A673 (cell line): ENCODE results near the gene DNPH1. TPM values are rescaled to one million over a fixed set of nuclear protein-coding genes. Genes with fewer than 3 reads are reported as not detected.

ENCODE experiments used
- BruUV-seq: library from RNA; stranded (reverse); fragments of 400-500 nt; replicated peaks from 2 replicates; lab custom pipeline; 2021; lab: Mats Ljungman, UMichigan
- CTCF ChIA-PET: fragments of 300-600 bp; sonication (Branson Sonifier 250); formaldehyde crosslinking; loops from one replicate; lab custom pipeline; 2022; ENCODE audit warnings: antibody characterized with exemption; lab: Charles Lee
- POLR2A ChIA-PET: fragments of 300-600 bp; sonication (Branson Sonifier 250); formaldehyde crosslinking; loops from one replicate; lab custom pipeline; 2022; ENCODE audit warnings: antibody characterized with exemption; ENCODE audit not compliant: low non-redundant PET; lab: Charles Lee
- DNase-seq: peaks from one replicate; pipeline ENCODE4 v3.0.0-alpha.2; 2015; ENCODE audit warnings: low spot score
- H3K27ac ChIP-seq: fragments of 200-600 bp; sonication (generic); 2 replicates; pipeline ENCODE4 v1.5.1; 2016; ENCODE audit warnings: mixed run types, low read depth, mild to moderate bottlenecking, mixed read lengths, antibody characterized with exemption, low read length; ENCODE audit not compliant: poor library complexity, severe bottlenecking
- H3K27me3 ChIP-seq: fragments of 200-600 bp; sonication (generic); replicated peaks from 2 replicates; pipeline ENCODE4 v1.6.1; 2017; ENCODE audit warnings: mixed run types, low read depth, mild to moderate bottlenecking, mixed read lengths, antibody characterized with exemption, low read length; ENCODE audit not compliant: insufficient read depth, poor library complexity
- H3K36me3 ChIP-seq: fragments of 200-600 bp; sonication (generic); 2 replicates; pipeline ENCODE4 v1.6.1; 2016; ENCODE audit warnings: mixed run types, mild to moderate bottlenecking, mixed read lengths, antibody characterized with exemption, low read length; ENCODE audit not compliant: insufficient read depth, poor library complexity, severe bottlenecking
- H3K4me1 ChIP-seq: fragments of 200-600 bp; sonication (generic); 2 replicates; pipeline ENCODE4 v1.6.1; 2017; ENCODE audit warnings: mixed run types, mild to moderate bottlenecking, mixed read lengths, antibody characterized with exemption, low read length; ENCODE audit not compliant: insufficient read depth, poor library complexity, severe bottlenecking
- H3K4me3 ChIP-seq: fragments of 200-600 bp; sonication (generic); 2 replicates; pipeline ENCODE4 v1.5.1; 2016; ENCODE audit warnings: low read depth, mixed run types, mild to moderate bottlenecking, mixed read lengths, low read length; ENCODE audit not compliant: poor library complexity, severe bottlenecking
- H3K9me3 ChIP-seq: fragments of 200-600 bp; sonication (generic); 2 replicates; pipeline ENCODE4 v1.6.1; 2016; ENCODE audit warnings: mixed run types, low read depth, mild to moderate bottlenecking, mixed read lengths, antibody characterized with exemption, low read length; ENCODE audit not compliant: poor library complexity, severe bottlenecking
- EZH2 ChIP-seq: fragments of 200-600 bp; sonication (generic); IDR thresholded peaks from 2 replicates; pipeline ENCODE4 v1.6.1; 2017; ENCODE audit warnings: borderline replicate concordance, low read depth, mild to moderate bottlenecking, mixed read lengths, antibody characterized with exemption, low read length; ENCODE audit not compliant: poor library complexity, severe bottlenecking
- intact Hi-C: fragments of 100-400 bp; cut with micrococcal nuclease; formaldehyde crosslinking; loops from one replicate; pipeline ENCODE4 v1.10.0; 2022; ENCODE audit not compliant: unreplicated experiment
- total RNA-seq: library from RNA; stranded (reverse); gene quantifications from 2 replicates; pipeline ENCODE4 v1.2.3, GENCODE V29; 2021
- TF ChIP-seq, protein P1 (sequence below): fragments of 300-800, 200-600 bp; sonication (generic); conservative IDR thresholded peaks from 2 replicates; pipeline ENCODE4 v1.5.1; 2017; ENCODE audit warnings: low read depth, mild to moderate bottlenecking, antibody characterized with exemption, low read length, moderate library complexity, mixed read lengths

Gene DNPH1
- total RNA-seq, 1 experiment from 2014 or later: 55.1 TPM

DNA sequence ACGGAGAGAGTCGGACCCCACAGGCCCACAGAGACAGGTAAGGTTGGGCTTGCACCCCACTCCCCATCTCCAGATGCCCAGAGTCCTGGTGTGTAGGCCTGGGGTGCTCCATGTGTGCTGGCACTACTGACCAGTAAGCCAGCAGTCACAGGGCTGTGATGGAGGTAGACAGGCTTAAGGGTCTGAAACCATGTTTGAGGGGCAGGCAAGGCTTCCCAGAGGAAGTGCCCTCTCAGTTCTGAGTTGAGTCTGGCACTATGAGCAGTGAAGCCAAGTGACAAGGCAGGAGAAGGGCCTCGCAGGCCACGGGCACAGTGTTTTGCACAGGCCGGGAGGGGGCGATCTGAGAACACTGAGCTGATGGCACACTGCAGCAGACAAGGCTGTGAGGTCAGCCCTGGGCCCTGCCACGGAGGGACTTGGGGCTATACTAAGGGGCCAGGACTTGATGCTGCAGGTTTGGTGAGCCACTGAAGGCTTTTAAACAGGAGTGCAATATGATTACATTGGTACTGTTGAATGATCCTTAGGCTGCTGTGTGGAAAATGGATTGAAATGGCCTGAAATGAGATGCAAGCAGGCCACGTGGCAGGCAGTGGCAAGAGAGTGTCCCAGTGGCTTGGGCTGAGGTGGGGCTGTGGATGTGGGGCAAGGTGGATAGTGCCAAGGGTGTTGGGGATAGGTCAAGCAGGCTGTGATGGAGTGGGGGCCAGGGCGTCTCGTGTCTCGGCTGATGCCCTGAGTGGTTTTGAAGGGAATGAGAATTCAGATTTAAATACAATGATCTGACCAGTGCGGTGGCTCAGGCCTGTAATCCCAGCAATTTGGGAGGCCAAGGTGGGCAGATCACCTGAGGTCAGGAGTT, 34.3 kb upstream of the DNPH1 start:
- no peaks in the 10 kb centered on the region for H3K9me3 ChIP-seq
- H3K27ac ChIP-seq: no peak overlapping the region
- H3K4me3 ChIP-seq: no peak overlapping the region
- TF ChIP-seq EZH2: no peak
- TF ChIP-seq, protein P1, sequence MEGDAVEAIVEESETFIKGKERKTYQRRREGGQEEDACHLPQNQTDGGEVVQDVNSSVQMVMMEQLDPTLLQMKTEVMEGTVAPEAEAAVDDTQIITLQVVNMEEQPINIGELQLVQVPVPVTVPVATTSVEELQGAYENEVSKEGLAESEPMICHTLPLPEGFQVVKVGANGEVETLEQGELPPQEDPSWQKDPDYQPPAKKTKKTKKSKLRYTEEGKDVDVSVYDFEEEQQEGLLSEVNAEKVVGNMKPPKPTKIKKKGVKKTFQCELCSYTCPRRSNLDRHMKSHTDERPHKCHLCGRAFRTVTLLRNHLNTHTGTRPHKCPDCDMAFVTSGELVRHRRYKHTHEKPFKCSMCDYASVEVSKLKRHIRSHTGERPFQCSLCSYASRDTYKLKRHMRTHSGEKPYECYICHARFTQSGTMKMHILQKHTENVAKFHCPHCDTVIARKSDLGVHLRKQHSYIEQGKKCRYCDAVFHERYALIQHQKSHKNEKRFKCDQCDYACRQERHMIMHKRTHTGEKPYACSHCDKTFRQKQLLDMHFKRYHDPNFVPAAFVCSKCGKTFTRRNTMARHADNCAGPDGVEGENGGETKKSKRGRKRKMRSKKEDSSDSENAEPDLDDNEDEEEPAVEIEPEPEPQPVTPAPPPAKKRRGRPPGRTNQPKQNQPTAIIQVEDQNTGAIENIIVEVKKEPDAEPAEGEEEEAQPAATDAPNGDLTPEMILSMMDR: peak; percentile 80
- H3K27me3 ChIP-seq: no peaks in the 10 kb centered on the region
- H3K36me3 ChIP-seq: no peaks in the 10 kb centered on the region
- intact Hi-C loops: loop anchor here (5.0 to 10.0 kb wide), 2 partner anchors 69 to 241 kb away; no protein-coding TSS in a partner anchor
- ChIA-PET CTCF (interaction anchor here (0.6 to 1.7 kb wide), 3 partner anchors 12 to 135 kb away, joined by 3 to 6 read pairs (median 3); no protein-coding TSS in a partner anchor), POLR2A (no interaction called here)
- DNase-seq: peak; percentile 75
- H3K4me1 ChIP-seq: no peaks in the 10 kb centered on the region
- no TSS peak for BruUV-seq

DNA sequence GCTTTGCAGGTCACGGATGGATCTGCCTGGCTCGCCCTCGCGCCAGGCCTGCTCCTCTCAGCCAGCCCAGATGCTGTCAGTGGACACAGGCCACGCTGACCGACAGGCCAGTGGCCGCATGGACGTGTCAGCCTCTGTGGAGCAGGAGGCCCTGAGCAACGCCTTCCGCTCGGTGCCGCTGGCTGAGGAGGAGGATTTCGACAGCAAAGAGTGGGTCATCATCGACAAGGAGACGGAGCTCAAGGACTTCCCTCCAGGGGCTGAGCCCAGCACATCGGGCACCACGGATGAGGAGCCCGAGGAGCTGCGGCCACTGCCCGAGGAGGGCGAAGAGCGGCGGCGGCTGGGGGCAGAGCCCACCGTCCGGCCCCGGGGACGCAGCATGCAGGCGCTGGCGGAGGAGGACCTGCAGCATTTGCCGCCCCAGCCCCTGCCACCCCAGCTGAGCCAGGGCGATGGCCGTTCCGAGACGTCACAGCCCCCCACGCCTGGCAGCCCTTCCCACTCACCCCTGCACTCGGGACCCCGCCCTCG, 33.6 kb upstream of the DNPH1 start:
- H3K4me3 ChIP-seq: no peak overlapping the region
- BruUV-seq: no TSS peak
- no peak overlapping the region for H3K27ac ChIP-seq
- no peaks in the 10 kb centered on the region for H3K36me3 ChIP-seq
- TF ChIP-seq, protein P1: no peak
- ChIA-PET POLR2A (no interaction called here), CTCF (interaction anchor here (1.7 kb wide), 1 partner anchor 72 kb away, joined by 6 read pairs; no protein-coding TSS in a partner anchor)
- intact Hi-C loops: loop anchor here (5.0 to 10.0 kb wide), 2 partner anchors 69 to 242 kb away; no protein-coding TSS in a partner anchor
- no peaks in the 10 kb centered on the region for H3K9me3 ChIP-seq
- no peak for DNase-seq
- no peaks in the 10 kb centered on the region for H3K27me3 ChIP-seq
- no peaks in the 10 kb centered on the region for H3K4me1 ChIP-seq

DNA sequence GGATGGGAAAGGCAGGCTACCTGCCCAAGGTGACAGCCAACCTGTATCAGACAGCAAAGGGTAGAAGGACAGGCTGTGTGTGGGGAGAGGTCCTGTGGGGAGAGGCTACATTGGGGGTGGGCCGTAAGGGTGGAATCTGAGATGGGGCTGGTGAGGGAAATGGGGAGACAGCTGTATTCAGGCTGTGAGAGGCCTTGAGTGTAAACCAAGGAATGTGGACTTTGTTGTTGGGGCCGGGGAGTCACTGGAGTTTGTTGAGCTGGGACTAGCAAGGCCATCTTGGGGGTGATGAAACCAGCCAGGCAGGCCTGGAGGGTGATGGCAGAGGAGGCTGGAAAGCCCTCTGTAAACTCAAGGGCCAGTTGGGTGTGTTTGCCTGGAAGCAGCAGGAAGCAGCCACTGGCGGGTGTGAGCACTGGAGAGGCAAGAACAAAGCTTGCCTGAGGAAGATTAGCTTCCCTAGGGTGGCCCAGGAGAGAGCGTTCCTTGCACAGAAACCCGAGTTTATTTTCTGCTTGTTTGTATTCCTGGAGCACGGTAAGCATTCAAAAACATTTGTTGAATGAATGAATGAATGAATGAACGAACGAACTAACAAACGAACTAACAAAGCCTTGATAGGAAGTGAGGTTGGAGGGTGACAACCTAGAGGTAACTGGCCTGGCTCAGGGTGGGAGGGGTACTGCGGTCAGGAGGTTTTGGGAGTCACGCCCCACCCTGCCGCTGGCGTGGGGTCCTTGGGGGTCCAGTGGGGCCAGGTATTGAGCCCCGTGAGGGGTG, 32.9 kb upstream of the DNPH1 start:
- Histone ChIP-seq H3K36me3 (no peaks in the 10 kb centered on the region), H3K4me1 (no peaks in the 10 kb centered on the region), H3K4me3 (no peak overlapping the region), H3K27me3 (no peaks in the 10 kb centered on the region), H3K27ac (no peak overlapping the region), H3K9me3 (no peaks in the 10 kb centered on the region)
- ChIA-PET POLR2A (no interaction called here), CTCF (interaction anchor here (1.7 kb wide), 1 partner anchor 72 kb away, joined by 6 read pairs; no protein-coding TSS in a partner anchor)
- no TSS peak for BruUV-seq
- intact Hi-C loops: loop anchor here (5.0 to 10.0 kb wide), 2 partner anchors 70 to 243 kb away; no protein-coding TSS in a partner anchor
- TF ChIP-seq EZH2: no peak
- TF ChIP-seq, protein P1: no peak
- no peak for DNase-seq
